Gastrocnemius medialis (tissue), 4 donors: ENCODE measurements around the gene CRLF2. TPM values are rescaled to one million over a fixed set of nuclear protein-coding genes. Genes with fewer than 3 reads are reported as not detected.
"Not testable (repeated sequence)": the region's sequence is repeated elsewhere in the genome, so short reads cannot be mapped to it uniquely, and the experiment has no call there.

ENCODE experiments used
- ATAC-seq, 2 donors: fragments of 150-250 bp; one replicate each; pipeline ENCODE4 v1.9.1; 2016
- DNase-seq, 2 donors: peaks; one replicate each; pipeline ENCODE4 v3.0.0-alpha.2; 2019
- H3K27ac ChIP-seq, 4 donors: fragments of 200-600 bp; sonication (generic); 1 replicate in 1 of 4; 2 replicates in 3 of 4; pipeline ENCODE4 v1.5.1; 2016 to 2018; ENCODE audit warnings: mild to moderate bottlenecking in 2 of 4, moderate library complexity in 1 of 4
- H3K27me3 ChIP-seq, 3 donors: fragments of 200-600 bp; sonication (generic) in 2 of 3; 1 replicate in 1 of 3; 2 replicates in 2 of 3; pipeline versions ENCODE4 v1.5.1 to v1.6.0; 2016 to 2019; ENCODE audit warnings: mild to moderate bottlenecking in 1 of 3, moderate library complexity in 1 of 3
- H3K36me3 ChIP-seq, 2 donors: fragments of 200-600 bp; sonication (generic) in 1 of 2; one replicate each; pipeline ENCODE4 v1.5.1; 2017 to 2018
- H3K4me1 ChIP-seq, 2 donors: fragments of 200-600 bp; sonication (generic) in 1 of 2; one replicate each; pipeline ENCODE4 v1.5.1; 2016 to 2017; ENCODE audit warnings: mild to moderate bottlenecking in 2 of 2
- H3K4me3 ChIP-seq, 4 donors: fragments of 200-600 bp; sonication (generic) in 3 of 4; 1 replicate in 1 of 4; 2 replicates in 3 of 4; pipeline ENCODE4 v1.5.1; 2016 to 2019; ENCODE audit warnings: mild to moderate bottlenecking in 2 of 4
- H3K9me3 ChIP-seq, 3 donors: fragments of 200-600 bp; sonication (generic) in 2 of 3; 1 replicate in 1 of 3; 2 replicates in 2 of 3; pipeline ENCODE4 v1.5.1; 2016 to 2019
- CTCF ChIP-seq, 5 experiments: fragments of 450-650 bp in 3 of 5; fragments of 200-600 bp in 2 of 5; sonication (generic) in 2 of 5; IDR thresholded peaks in 4 of 5; conservative IDR thresholded peaks in 1 of 5; 1 replicate in 4 of 5; 2 replicates in 1 of 5; pipeline ENCODE4 v1.5.1; 2016 to 2019; ENCODE audit warnings: antibody characterized with exemption in 5 of 5, mild to moderate bottlenecking in 3 of 5, moderate library complexity in 3 of 5
- POLR2A ChIP-seq, 2 donors: fragments of 450-650 bp; IDR thresholded peaks; one replicate each; pipeline ENCODE4 v1.6.1; 2017; ENCODE audit warnings: antibody characterized with exemption in 2 of 2, mild to moderate bottlenecking in 2 of 2, moderate library complexity in 2 of 2
- in situ Hi-C, 4 donors: fragments of 200-750 bp; cut with MboI; loops; one replicate each; pipeline versions ENCODE4 v1.15.0 to v1.8.0; 2017; ENCODE audit warnings: low sequenced_read_pairs in 4 of 4
- intact Hi-C: fragments of 100-400 bp; cut with DNase I; formaldehyde crosslinking; loops from one replicate; pipeline ENCODE4 v1.15.1; 2023; ENCODE audit warnings: low total_unique reads
- total RNA-seq, 4 donors: library from RNA; depleted of rRNA; stranded (reverse); fragments of >200 nt; gene quantifications; one replicate each; pipeline versions ENCODE4 v1.1.0 to v1.2.3, GENCODE V29; 2016

The CRLF2 gene
- total RNA-seq, 4 donors from 2014 or later = not detected

GRCh38 chrX:1239681-1240142 is 27.3 kb upstream of the CRLF2 start:
- Histone ChIP-seq H3K27ac (no peak overlapping the region), H3K9me3 (no peaks in the 10 kb centered on the region), H3K27me3 (no peaks in the 10 kb centered on the region), H3K4me1 (no peaks in the 10 kb centered on the region), H3K36me3 (no peaks in the 10 kb centered on the region), H3K4me3 (no peak overlapping the region)
- TF ChIP-seq CTCF (IDR thresholded peaks at IDR 0.05 in 4 of 5, conservative IDR thresholded peaks at IDR 0.05 in 1 of 5) (no peak), POLR2A (IDR thresholded peaks at IDR 0.05) (no peak)
- peak; percentile 8 to 35 for DNase-seq
- intact Hi-C loops (no loop called here), in situ Hi-C loops (no loop called here)
- no peak for ATAC-seq

DNA sequence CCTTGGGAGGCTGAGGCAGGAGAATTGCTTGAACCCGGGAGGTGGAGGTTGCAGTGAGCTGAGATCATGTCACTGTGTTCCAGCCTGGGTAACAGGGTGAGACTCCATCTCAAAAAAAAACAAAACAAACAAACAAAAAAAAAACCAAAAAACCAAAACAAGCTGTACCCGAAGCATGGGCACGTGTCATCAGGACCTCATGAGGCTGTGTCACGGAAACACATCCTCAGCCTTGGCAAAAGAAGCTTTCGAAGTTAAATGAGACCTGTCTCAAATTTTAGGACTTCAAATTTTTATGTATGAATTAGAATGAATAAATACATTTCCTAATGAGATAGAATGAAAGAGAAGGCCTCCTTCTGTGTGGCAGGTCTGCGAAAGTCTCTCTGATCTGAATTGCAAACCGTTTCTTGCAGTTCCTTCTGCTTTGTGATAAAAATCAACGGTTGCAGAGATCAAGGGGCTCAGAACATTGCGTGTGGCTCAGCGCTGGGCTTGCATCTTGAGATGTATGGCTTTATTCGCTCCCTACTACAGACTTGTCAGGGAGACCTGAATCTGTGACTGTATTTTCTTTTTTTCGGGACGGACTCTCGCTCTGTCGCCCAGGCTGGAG is 19.5 kb upstream of the CRLF2 start:
- no peak overlapping the region for H3K4me3 ChIP-seq

GRCh38 chrX:1228101-1228500 is 15.7 kb upstream of the CRLF2 start:
- DNase-seq, intact Hi-C loops, H3K27ac ChIP-seq, in situ Hi-C loops, H3K27me3 ChIP-seq, H3K36me3 ChIP-seq, ATAC-seq, H3K9me3 ChIP-seq, H3K4me3 ChIP-seq, H3K4me1 ChIP-seq: not testable (repeated sequence)

More for the DNA sequence above, 19.5 kb upstream of the CRLF2 start:
- Histone ChIP-seq H3K36me3 (no peaks in the 10 kb centered on the region), H3K9me3 (no peaks in the 10 kb centered on the region), H3K27me3 (no peaks in the 10 kb centered on the region), H3K4me1 (no peaks in the 10 kb centered on the region), H3K27ac (no peak overlapping the region)
- no peak for ATAC-seq
- in situ Hi-C loops = no loop called here
- intact Hi-C loops = no loop called here
- TF ChIP-seq POLR2A (IDR thresholded peaks at IDR 0.05) = no peak
- no peak for TF ChIP-seq CTCF (IDR thresholded peaks at IDR 0.05 in 4 of 5, conservative IDR thresholded peaks at IDR 0.05 in 1 of 5)
- DNase-seq = no peak

GRCh38 chrX:1226249-1226648 is 13.8 kb upstream of the CRLF2 start:
- ATAC-seq (no peak), DNase-seq (no peak)
- H3K36me3 ChIP-seq = no peaks in the 10 kb centered on the region
- no peak overlapping the region for H3K27ac ChIP-seq
- no peaks in the 10 kb centered on the region for H3K4me1 ChIP-seq
- no peak overlapping the region for H3K4me3 ChIP-seq
- H3K9me3 ChIP-seq = no peaks in the 10 kb centered on the region
- no peaks in the 10 kb centered on the region for H3K27me3 ChIP-seq
- intact Hi-C loops = no loop called here
- in situ Hi-C loops = no loop called here
- TF ChIP-seq CTCF (IDR thresholded peaks at IDR 0.05 in 4 of 5, conservative IDR thresholded peaks at IDR 0.05 in 1 of 5) (no peak), POLR2A (IDR thresholded peaks at IDR 0.05) (no peak)

DNA sequence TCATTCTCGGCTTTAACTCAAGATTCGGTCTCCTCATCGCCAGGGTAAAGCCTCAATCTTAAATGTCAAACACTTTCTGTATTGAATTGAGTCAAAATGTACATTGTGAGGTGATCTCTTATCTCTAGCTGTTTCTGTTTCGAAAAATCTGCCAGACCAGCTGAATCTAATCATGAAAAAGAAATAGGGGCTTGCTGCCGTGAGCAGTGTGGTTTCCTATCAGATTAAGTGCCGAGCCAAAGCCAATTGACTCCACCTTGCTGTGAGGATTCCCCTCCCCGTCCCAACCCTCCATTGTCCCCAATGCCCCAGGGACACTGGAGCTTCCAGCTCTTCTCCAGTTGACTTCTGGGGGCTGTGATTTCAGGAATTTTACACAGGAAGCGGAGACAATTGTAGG is 12.5 kb upstream of the CRLF2 start:
- in situ Hi-C loops = no loop called here
- intact Hi-C loops = no loop called here
- no peaks in the 10 kb centered on the region for H3K4me1 ChIP-seq
- DNase-seq (no peak), ATAC-seq (no peak)
- H3K27me3 ChIP-seq = no peaks in the 10 kb centered on the region
- TF ChIP-seq POLR2A (IDR thresholded peaks at IDR 0.05) (no peak), CTCF (IDR thresholded peaks at IDR 0.05 in 4 of 5, conservative IDR thresholded peaks at IDR 0.05 in 1 of 5) (no peak)
- H3K27ac ChIP-seq = no peak overlapping the region
- no peaks in the 10 kb centered on the region for H3K9me3 ChIP-seq
- H3K36me3 ChIP-seq = no peaks in the 10 kb centered on the region
- no peak overlapping the region for H3K4me3 ChIP-seq
